Stimulated activated naive B cell treated with anti-CD40 and anti-IgM and Interleukin-4, amounts not matched to agents 10 μg/mL and 1 μg/mL and 100 μg/mL, for 72 hours (primary cell): ENCODE results near the gene PKD1L1.
"Not testable (repeated sequence)": the region's sequence is repeated elsewhere in the genome, so short reads cannot be mapped to it uniquely, and the experiment has no call there.

Experiments used
- ATAC-seq, 2 donors: fragments of 150-1000 bp; cut with Tn5 transposase; replicated peaks; 2 replicates each; pipeline ENCODE4 v1.10.0; 2021; ENCODE audit warnings: moderate library complexity in 1 of 2
- DNase-seq: peaks from one replicate; pipeline ENCODE4 v3.0.0; 2021
- H3K27ac Mint-ChIP-seq: one replicate; pipeline ENCODE4 v1.8.0; 2022; ENCODE audit warnings: mild to moderate bottlenecking, mixed read lengths
- H3K27me3 Mint-ChIP-seq, 2 donors: one replicate each; pipeline ENCODE4 v1.8.0; 2022; ENCODE audit warnings: mixed read lengths in 2 of 2
- H3K36me3 Mint-ChIP-seq, 2 donors: one replicate each; pipeline ENCODE4 v1.8.0; 2022; ENCODE audit warnings: mixed read lengths in 2 of 2, mild to moderate bottlenecking in 1 of 2
- H3K4me1 Mint-ChIP-seq, 2 donors: one replicate each; pipeline ENCODE4 v1.8.0; 2022; ENCODE audit warnings: mixed read lengths in 2 of 2, mild to moderate bottlenecking in 1 of 2
- H3K4me3 Mint-ChIP-seq, 2 donors: one replicate each; pipeline ENCODE4 v1.8.0; 2022; ENCODE audit warnings: mild to moderate bottlenecking in 2 of 2, mixed read lengths in 2 of 2, moderate library complexity in 1 of 2
- H3K9me3 Mint-ChIP-seq, 2 donors: one replicate each; pipeline ENCODE4 v1.8.0; 2022; ENCODE audit warnings: mixed read lengths in 2 of 2, mild to moderate bottlenecking in 1 of 2

The PKD1L1 gene

GRCh38 chr7:47947355-47947749 lies 914 bp downstream of the PKD1L1 start:
- ATAC-seq (no peak), DNase-seq (no peak)
- Mint-ChIP-seq H3K9me3 (no peaks in the 10 kb centered on the region), H3K27me3 (peaks cover 5 to 6% of the 10 kb centered on the region in 2 donors), H3K4me1 (no peaks in the 10 kb centered on the region), H3K27ac (no peak overlapping the region), H3K36me3 (no peaks in the 10 kb centered on the region), H3K4me3 (no peak overlapping the region)

GRCh38 chr7:47946581-47947354 lies 1.5 kb downstream of the PKD1L1 start:
- H3K27me3 Mint-ChIP-seq = peaks cover 5 to 6% of the 10 kb centered on the region in 2 donors
- ATAC-seq = no peak

DNA sequence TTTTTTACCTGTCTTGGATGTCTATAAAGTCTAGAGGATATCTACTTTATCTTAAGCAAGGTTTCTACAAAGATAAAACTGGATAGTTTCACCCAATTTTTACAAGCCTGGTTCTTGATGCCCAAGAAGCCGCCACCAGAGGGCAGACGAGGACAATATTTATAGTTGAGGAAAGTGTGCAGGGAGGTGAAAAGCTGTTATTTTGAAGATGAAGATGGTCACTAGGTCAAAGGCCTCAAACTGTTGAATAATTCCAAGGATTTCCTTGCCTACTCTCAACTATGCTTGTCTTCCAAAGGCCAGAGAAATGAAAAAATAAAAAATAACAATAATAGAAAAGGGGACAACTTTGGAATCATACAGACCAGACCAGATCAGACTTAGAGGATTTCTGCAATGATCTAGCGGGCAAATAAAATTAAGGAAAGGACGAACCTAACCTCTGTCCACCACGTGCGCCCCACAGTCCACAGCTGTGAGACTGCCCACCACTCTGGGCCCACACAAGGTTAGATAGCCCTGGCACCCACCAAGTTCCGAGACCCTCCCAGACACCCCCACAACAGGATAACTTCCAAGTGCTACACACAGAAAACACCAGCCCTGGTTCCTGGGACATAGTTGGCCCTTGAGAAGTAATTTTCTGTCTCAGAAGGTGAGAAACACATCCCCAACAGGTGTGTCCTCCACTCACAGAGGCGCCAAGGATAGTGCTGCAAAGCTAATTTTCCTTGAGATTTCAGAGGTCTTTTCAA lies 2.8 kb downstream of the PKD1L1 start:
- H3K27me3 Mint-ChIP-seq = peaks cover 5 to 9% of the 10 kb centered on the region in 2 donors
- no peaks in the 10 kb centered on the region for H3K36me3 Mint-ChIP-seq
- DNase-seq (peak; percentile 46), ATAC-seq (peak; percentile 78 to 80)
- no peaks in the 10 kb centered on the region for H3K9me3 Mint-ChIP-seq
- no peak overlapping the region for H3K4me3 Mint-ChIP-seq
- no peaks in the 10 kb centered on the region for H3K4me1 Mint-ChIP-seq
- H3K27ac Mint-ChIP-seq = no peak overlapping the region

More at GRCh38 chr7:47946581-47947354, 1.5 kb downstream of the PKD1L1 start:
- no peak for DNase-seq
- H3K4me3 Mint-ChIP-seq = no peak overlapping the region
- H3K36me3 Mint-ChIP-seq = no peaks in the 10 kb centered on the region
- no peaks in the 10 kb centered on the region for H3K9me3 Mint-ChIP-seq
- no peaks in the 10 kb centered on the region for H3K4me1 Mint-ChIP-seq
- no peak overlapping the region for H3K27ac Mint-ChIP-seq

GRCh38 chr7:47944536-47945260 lies 3.6 kb downstream of the PKD1L1 start:
- no peaks in the 10 kb centered on the region for H3K9me3 Mint-ChIP-seq
- DNase-seq (no peak), ATAC-seq (peak; percentile 33 to 34)
- no peak overlapping the region for H3K4me3 Mint-ChIP-seq
- H3K27ac Mint-ChIP-seq = no peak overlapping the region
- H3K27me3 Mint-ChIP-seq = peaks cover 5 to 16% of the 10 kb centered on the region in 2 donors
- H3K4me1 Mint-ChIP-seq = peaks cover 2 to 4% of the 10 kb centered on the region in 2 donors
- H3K36me3 Mint-ChIP-seq = no peaks in the 10 kb centered on the region

- no peak overlapping the region for H3K27ac Mint-ChIP-seq
- DNase-seq (no peak), ATAC-seq (no peak)
- peaks cover 5 to 11% of the 10 kb centered on the region in 2 donors for H3K4me1 Mint-ChIP-seq
- H3K4me3 Mint-ChIP-seq = no peak overlapping the region
- peaks cover 5 to 18% of the 10 kb centered on the region in 2 donors for H3K27me3 Mint-ChIP-seq
- no peaks in the 10 kb centered on the region for H3K36me3 Mint-ChIP-seq
- no peaks in the 10 kb centered on the region for H3K9me3 Mint-ChIP-seq
These were observed 4.4 kb downstream of the PKD1L1 start for GRCh38 chr7:47943676-47944474.

- not testable (repeated sequence) for H3K9me3 Mint-ChIP-seq, H3K27ac Mint-ChIP-seq, H3K4me3 Mint-ChIP-seq, ATAC-seq, DNase-seq, H3K36me3 Mint-ChIP-seq
- peaks cover 5 to 18% of the 10 kb centered on the region in 2 donors for H3K27me3 Mint-ChIP-seq
- H3K4me1 Mint-ChIP-seq = peaks cover 16 to 23% of the 10 kb centered on the region in 2 donors
These were observed 5.6 kb downstream of the PKD1L1 start for GRCh38 chr7:47942651-47943050.

- Mint-ChIP-seq H3K36me3 (no peaks in the 10 kb centered on the region), H3K27ac (no peak overlapping the region), H3K27me3 (peaks cover 5 to 18% of the 10 kb centered on the region in 2 donors), H3K9me3 (no peaks in the 10 kb centered on the region), H3K4me3 (no peak overlapping the region), H3K4me1 (peaks cover 21 to 29% of the 10 kb centered on the region in 2 donors)
- no peak for DNase-seq
- no peak for ATAC-seq
These were observed 6.1 kb downstream of the PKD1L1 start for GRCh38 chr7:47942132-47942531.

- Mint-ChIP-seq H3K36me3 (no peaks in the 10 kb centered on the region), H3K27me3 (peaks cover 4 to 17% of the 10 kb centered on the region in 2 donors), H3K9me3 (no peaks in the 10 kb centered on the region), H3K4me1 (peaks cover 28 to 37% of the 10 kb centered on the region in 2 donors), H3K4me3 (no peak overlapping the region), H3K27ac (no peak overlapping the region)
- no peak for DNase-seq
- ATAC-seq = no peak
These were observed 7.0 kb downstream of the PKD1L1 start for GRCh38 chr7:47941136-47941844.

GRCh38 chr7:47940088-47941013 lies 7.9 kb downstream of the PKD1L1 start:
- Mint-ChIP-seq H3K27ac (no peak overlapping the region), H3K27me3 (peaks cover 5 to 16% of the 10 kb centered on the region in 2 donors), H3K4me1 (peaks cover 31 to 42% of the 10 kb centered on the region in 2 donors), H3K9me3 (no peaks in the 10 kb centered on the region), H3K4me3 (no peak overlapping the region), H3K36me3 (no peaks in the 10 kb centered on the region)
- ATAC-seq = no peak
- no peak for DNase-seq

- Mint-ChIP-seq H3K36me3 (no peaks in the 10 kb centered on the region), H3K4me1 (peaks cover 31 to 42% of the 10 kb centered on the region in 2 donors), H3K4me3 (no peak overlapping the region), H3K27me3 (peaks cover 5 to 16% of the 10 kb centered on the region in 2 donors), H3K27ac (no peak overlapping the region), H3K9me3 (no peaks in the 10 kb centered on the region)
- DNase-seq (no peak), ATAC-seq (no peak)
These were observed 8.7 kb downstream of the PKD1L1 start for GRCh38 chr7:47939425-47940036.

DNA sequence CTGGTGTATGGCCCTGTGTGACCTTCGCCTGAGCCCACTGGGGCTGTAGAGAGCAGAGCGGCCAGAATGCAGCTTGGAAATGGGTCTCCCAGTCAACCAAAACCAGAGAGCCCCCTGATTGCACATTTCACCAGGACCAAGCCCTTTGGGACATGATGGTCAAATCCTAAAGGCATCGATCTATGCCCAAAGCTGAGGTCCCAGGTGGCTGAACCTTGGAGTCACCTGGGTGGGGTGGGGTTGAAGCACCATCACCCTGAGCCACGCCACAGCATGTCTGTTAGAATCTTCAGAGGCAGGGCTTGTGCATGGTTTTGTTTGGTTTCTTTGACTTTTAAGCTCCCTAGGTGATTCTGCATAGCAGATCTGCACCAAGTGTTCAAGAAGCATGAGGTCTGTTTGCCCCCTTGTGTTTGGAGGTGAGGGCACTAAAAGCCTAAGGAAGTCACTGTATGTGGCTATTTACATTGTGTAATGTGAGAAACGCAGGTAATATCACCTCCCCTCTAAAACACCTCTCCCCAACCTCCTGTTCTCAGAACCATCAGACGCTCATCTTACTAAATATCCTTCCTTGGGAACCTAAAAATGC lies 9.6 kb downstream of the PKD1L1 start:
- Mint-ChIP-seq H3K4me3 (no peak overlapping the region), H3K4me1 (peaks cover 31 to 42% of the 10 kb centered on the region in 2 donors), H3K9me3 (no peaks in the 10 kb centered on the region), H3K36me3 (no peaks in the 10 kb centered on the region), H3K27me3 (peaks cover 10 to 20% of the 10 kb centered on the region in 2 donors), H3K27ac (peak overlapping the region; percentile 93)
- ATAC-seq = peak; percentile 5 to 13
- DNase-seq = no peak
